BLaER1 (cell line): ENCODE results near the gene RAC2.

Source experiments
- H3K27ac ChIP-seq: shearing (Covaris generic); formaldehyde crosslinking; 2 replicates; pipeline ENCODE4 v1.8.1; 2022
- H3K27me3 ChIP-seq: shearing (Covaris generic); formaldehyde crosslinking; 2 replicates; pipeline ENCODE4 v1.8.1; 2022
- H3K36me3 ChIP-seq: shearing (Covaris generic); formaldehyde crosslinking; 2 replicates; pipeline ENCODE4 v1.8.1; 2022
- H3K4me1 ChIP-seq: shearing (Covaris generic); formaldehyde crosslinking; 2 replicates; pipeline ENCODE4 v1.8.1; 2022
- H3K4me2 ChIP-seq: shearing (Covaris generic); formaldehyde crosslinking; 2 replicates; pipeline ENCODE4 v1.8.1; 2022
- H3K4me3 ChIP-seq: shearing (Covaris generic); formaldehyde crosslinking; 2 replicates; pipeline ENCODE4 v1.8.1; 2022
- H3K9ac ChIP-seq: shearing (Covaris generic); formaldehyde crosslinking; 2 replicates; pipeline ENCODE4 v1.8.1; 2022
- H3K9me3 ChIP-seq: shearing (Covaris generic); formaldehyde crosslinking; 2 replicates; pipeline ENCODE4 v1.8.1; 2022
- H4K20me1 ChIP-seq: shearing (Covaris generic); formaldehyde crosslinking; 2 replicates; pipeline ENCODE4 v1.8.1; 2022
- Cebpa-rat ChIP-seq: shearing (Covaris generic); IDR thresholded peaks from 2 replicates; pipeline ENCODE4 v1.8.1; 2022

Gene RAC2

GRCh38 chr22:37185646-37186227 lies 58.3 kb downstream of the RAC2 start:
- Histone ChIP-seq H4K20me1 (no peaks in the 10 kb centered on the region), H3K4me1 (peaks cover 69% of the 10 kb centered on the region), H3K27me3 (no peaks in the 10 kb centered on the region), H3K27ac (no peak overlapping the region), H3K4me2 (0 out of 2 replicates have a peak overlapping the region, but pooled peaks have one; percentile 80), H3K4me3 (no peak overlapping the region), H3K36me3 (no peaks in the 10 kb centered on the region), H3K9me3 (no peaks in the 10 kb centered on the region), H3K9ac (no peak overlapping the region)
- no peak for TF ChIP-seq Cebpa-rat

- 0 out of 2 replicates have a peak overlapping the region, but pooled peaks have one; percentile 5 for H3K4me2 ChIP-seq
- no peak for TF ChIP-seq Cebpa-rat
- H3K9ac ChIP-seq = no peak overlapping the region
- H4K20me1 ChIP-seq = no peaks in the 10 kb centered on the region
- no peak overlapping the region for H3K4me3 ChIP-seq
- H3K36me3 ChIP-seq = no peaks in the 10 kb centered on the region
- H3K4me1 ChIP-seq = peaks cover 76% of the 10 kb centered on the region
- no peaks in the 10 kb centered on the region for H3K9me3 ChIP-seq
- H3K27ac ChIP-seq = no peak overlapping the region
- no peaks in the 10 kb centered on the region for H3K27me3 ChIP-seq
These were observed 59.1 kb downstream of the RAC2 start for GRCh38 chr22:37184816-37185541.

GRCh38 chr22:37184380-37184755 lies 59.7 kb downstream of the RAC2 start:
- Histone ChIP-seq H3K4me3 (no peak overlapping the region), H3K9ac (no peak overlapping the region), H4K20me1 (no peaks in the 10 kb centered on the region), H3K4me1 (peaks cover 80% of the 10 kb centered on the region), H3K27me3 (no peaks in the 10 kb centered on the region), H3K27ac (no peak overlapping the region), H3K4me2 (peak overlapping the region; percentile 44), H3K36me3 (no peaks in the 10 kb centered on the region), H3K9me3 (no peaks in the 10 kb centered on the region)
- TF ChIP-seq Cebpa-rat = no peak

- H3K27me3 ChIP-seq = no peaks in the 10 kb centered on the region
- H3K4me3 ChIP-seq = no peak overlapping the region
- H3K27ac ChIP-seq = peak overlapping the region; percentile 33; the same call in 1 of the 2 replicates
- no peaks in the 10 kb centered on the region for H4K20me1 ChIP-seq
- peak overlapping the region; percentile 44 for H3K4me2 ChIP-seq
- no peak for TF ChIP-seq Cebpa-rat
- H3K36me3 ChIP-seq = no peaks in the 10 kb centered on the region
- peaks cover 78% of the 10 kb centered on the region for H3K4me1 ChIP-seq
- 0 out of 2 replicates have a peak overlapping the region, but pooled peaks have one; percentile 3 for H3K9ac ChIP-seq
- H3K9me3 ChIP-seq = no peaks in the 10 kb centered on the region
These were observed 60.4 kb downstream of the RAC2 start for GRCh38 chr22:37183432-37184379.

- Histone ChIP-seq H3K4me2 (no peak overlapping the region), H3K9ac (no peak overlapping the region), H3K9me3 (no peaks in the 10 kb centered on the region), H3K4me3 (no peak overlapping the region), H3K36me3 (no peaks in the 10 kb centered on the region), H4K20me1 (no peaks in the 10 kb centered on the region), H3K27me3 (no peaks in the 10 kb centered on the region), H3K27ac (no peak overlapping the region), H3K4me1 (peaks cover 78% of the 10 kb centered on the region)
- TF ChIP-seq Cebpa-rat = no peak
These were observed 61.2 kb downstream of the RAC2 start for GRCh38 chr22:37182949-37183245.

- Histone ChIP-seq H3K4me2 (no peak overlapping the region), H3K4me3 (no peak overlapping the region), H3K4me1 (peaks cover 78% of the 10 kb centered on the region), H4K20me1 (no peaks in the 10 kb centered on the region), H3K9ac (no peak overlapping the region), H3K27me3 (no peaks in the 10 kb centered on the region), H3K27ac (no peak overlapping the region), H3K9me3 (no peaks in the 10 kb centered on the region), H3K36me3 (no peaks in the 10 kb centered on the region)
- no peak for TF ChIP-seq Cebpa-rat
These were observed 61.7 kb downstream of the RAC2 start for GRCh38 chr22:37182101-37182948.

GRCh38 chr22:37181681-37182080 lies 62.4 kb downstream of the RAC2 start:
- no peak for TF ChIP-seq Cebpa-rat
- Histone ChIP-seq H3K9ac (no peak overlapping the region), H4K20me1 (no peaks in the 10 kb centered on the region), H3K27ac (no peak overlapping the region), H3K27me3 (no peaks in the 10 kb centered on the region), H3K4me1 (peaks cover 78% of the 10 kb centered on the region), H3K9me3 (no peaks in the 10 kb centered on the region), H3K4me3 (no peak overlapping the region), H3K4me2 (no peak overlapping the region), H3K36me3 (no peaks in the 10 kb centered on the region)

- no peaks in the 10 kb centered on the region for H3K27me3 ChIP-seq
- H3K4me3 ChIP-seq = no peak overlapping the region
- H3K27ac ChIP-seq = 0 out of 2 replicates have a peak overlapping the region, but pooled peaks have one; percentile 9
- H3K4me1 ChIP-seq = peaks cover 78% of the 10 kb centered on the region
- no peak overlapping the region for H3K9ac ChIP-seq
- no peak for TF ChIP-seq Cebpa-rat
- no peaks in the 10 kb centered on the region for H3K9me3 ChIP-seq
- H4K20me1 ChIP-seq = no peaks in the 10 kb centered on the region
- peak overlapping the region; percentile 21 for H3K4me2 ChIP-seq
- H3K36me3 ChIP-seq = no peaks in the 10 kb centered on the region
These were observed 63.4 kb downstream of the RAC2 start for GRCh38 chr22:37180531-37181231.
